KG1 (cell line): ENCODE measurements around the gene PEX11G.

Experiments used
- DNase-seq: peaks from one replicate; lab custom pipeline; 2025; lab: John Stamatoyannopoulos, UW

PEX11G gene

GRCh38 chr19:7521551-7522071 is 32.8 kb upstream of the PEX11G start:
- no peak for DNase-seq

- DNase-seq: no peak
Measured at GRCh38 chr19:7520131-7521051, 31.6 kb upstream of the PEX11G start.

GRCh38 chr19:7519361-7520130 is 30.7 kb upstream of the PEX11G start:
- DNase-seq: no peak

- DNase-seq: no peak
Measured at GRCh38 chr19:7516878-7517277, 28.0 kb upstream of the PEX11G start.

- DNase-seq: no peak
Measured at GRCh38 chr19:7516333-7516732, 27.5 kb upstream of the PEX11G start.

GRCh38 chr19:7515645-7516151 is 26.9 kb upstream of the PEX11G start, which contains the start of gene ZNF358:
ZNF358 (plus strand) TSS chr19:7516103; CDS start chr19:7519243, 3,140 bp downstream.
- DNase-seq: peak; percentile 41

- no peak for DNase-seq
Measured at GRCh38 chr19:7515110-7515644, 26.3 kb upstream of the PEX11G start.

GRCh38 chr19:7513809-7514642 is 25.2 kb upstream of the PEX11G start:
- DNase-seq: no peak

GRCh38 chr19:7512400-7512851 is 23.6 kb upstream of the PEX11G start:
- no peak for DNase-seq

GRCh38 chr19:7509625-7510024 is 20.8 kb upstream of the PEX11G start:
- no peak for DNase-seq

GRCh38 chr19:7507884-7508283 is 19.0 kb upstream of the PEX11G start:
- DNase-seq: no peak

GRCh38 chr19:7506385-7507328 is 17.8 kb upstream of the PEX11G start:
- DNase-seq: no peak

GRCh38 chr19:7505682-7506384 is 17.0 kb upstream of the PEX11G start:
- DNase-seq: no peak

GRCh38 chr19:7505288-7505681 is 16.4 kb upstream of the PEX11G start:
- no peak for DNase-seq

- no peak for DNase-seq
Measured at GRCh38 chr19:7504684-7505083, 15.8 kb upstream of the PEX11G start.

GRCh38 chr19:7502552-7502951 is 13.7 kb upstream of the PEX11G start:
- no peak for DNase-seq

- DNase-seq: no peak
Measured at GRCh38 chr19:7500811-7501450, 12.1 kb upstream of the PEX11G start.

- no peak for DNase-seq
Measured at GRCh38 chr19:7497292-7497691, 8.5 kb upstream of the PEX11G start.
